Peyer's patch (tissue), 4 donors: ENCODE measurements around the gene GNG12. TPM values are rescaled to one million over a fixed set of nuclear protein-coding genes. Genes with fewer than 3 reads are reported as not detected.

ENCODE experiments used
- DNase-seq, 3 donors: peaks; one replicate each; pipeline ENCODE4 v3.0.0-alpha.2; 2017 to 2019
- H3K27ac ChIP-seq, 4 donors: fragments of 200-600 bp; sonication (generic); one replicate each; pipeline ENCODE4 v1.5.1; 2016 to 2019
- H3K27me3 ChIP-seq, 2 donors: fragments of 200-600 bp; sonication (generic); one replicate each; pipeline ENCODE4 v1.5.1; 2019
- H3K36me3 ChIP-seq, 3 donors: fragments of 200-600 bp; sonication (generic); one replicate each; pipeline ENCODE4 v1.5.1; 2016 to 2019
- H3K4me1 ChIP-seq, 4 donors: fragments of 200-600 bp; sonication (generic); one replicate each; pipeline ENCODE4 v1.5.1; 2016 to 2019
- H3K4me3 ChIP-seq, 4 donors: fragments of 200-600 bp; sonication (generic); 1 replicate in 3 of 4; 2 replicates in 1 of 4; pipeline ENCODE4 v1.5.1; 2016 to 2019; ENCODE audit warnings: mild to moderate bottlenecking in 1 of 4
- H3K9me3 ChIP-seq, 4 donors: fragments of 200-600 bp; sonication (generic); one replicate each; pipeline ENCODE4 v1.5.1; 2016 to 2019; ENCODE audit warnings: mild to moderate bottlenecking in 1 of 4
- POLR2A ChIP-seq, 2 donors: fragments of 450-650 bp; IDR thresholded peaks; one replicate each; pipeline ENCODE4 v1.5.1; 2017; ENCODE audit warnings: antibody characterized with exemption in 2 of 2, mild to moderate bottlenecking in 2 of 2, moderate library complexity in 2 of 2
- total RNA-seq, 4 donors: library from RNA; depleted of rRNA; stranded (reverse); fragments of >200 nt; gene quantifications; one replicate each; pipeline ENCODE4 v1.1.0, GENCODE V29; 2016
- TF ChIP-seq, protein P1 (sequence below), 6 experiments: fragments of 450-650 bp in 4 of 6; fragments of 200-600 bp in 2 of 6; sonication (generic) in 1 of 6; IDR thresholded peaks; one replicate each; pipeline ENCODE4 v1.5.1; 2017 to 2019; ENCODE audit warnings: antibody characterized with exemption in 6 of 6, mild to moderate bottlenecking in 3 of 6, moderate library complexity in 1 of 6

The GNG12 gene
- total RNA-seq, 4 donors from 2014 or later = 61.9 to 271 (median 165) TPM

GRCh38 chr1:67855961-67856360, 22.7 kb upstream of the GNG12 start:
- Histone ChIP-seq H3K4me1 (peaks cover 0 to 1% (median 0%) of the 10 kb centered on the region in 4 donors), H3K9me3 (no peaks in the 10 kb centered on the region), H3K27ac (no peak overlapping the region), H3K4me3 (no peak overlapping the region), H3K27me3 (no peaks in the 10 kb centered on the region), H3K36me3 (no peaks in the 10 kb centered on the region)
- TF ChIP-seq POLR2A (IDR thresholded peaks at IDR 0.05) = no peak
- TF ChIP-seq, protein P1, sequence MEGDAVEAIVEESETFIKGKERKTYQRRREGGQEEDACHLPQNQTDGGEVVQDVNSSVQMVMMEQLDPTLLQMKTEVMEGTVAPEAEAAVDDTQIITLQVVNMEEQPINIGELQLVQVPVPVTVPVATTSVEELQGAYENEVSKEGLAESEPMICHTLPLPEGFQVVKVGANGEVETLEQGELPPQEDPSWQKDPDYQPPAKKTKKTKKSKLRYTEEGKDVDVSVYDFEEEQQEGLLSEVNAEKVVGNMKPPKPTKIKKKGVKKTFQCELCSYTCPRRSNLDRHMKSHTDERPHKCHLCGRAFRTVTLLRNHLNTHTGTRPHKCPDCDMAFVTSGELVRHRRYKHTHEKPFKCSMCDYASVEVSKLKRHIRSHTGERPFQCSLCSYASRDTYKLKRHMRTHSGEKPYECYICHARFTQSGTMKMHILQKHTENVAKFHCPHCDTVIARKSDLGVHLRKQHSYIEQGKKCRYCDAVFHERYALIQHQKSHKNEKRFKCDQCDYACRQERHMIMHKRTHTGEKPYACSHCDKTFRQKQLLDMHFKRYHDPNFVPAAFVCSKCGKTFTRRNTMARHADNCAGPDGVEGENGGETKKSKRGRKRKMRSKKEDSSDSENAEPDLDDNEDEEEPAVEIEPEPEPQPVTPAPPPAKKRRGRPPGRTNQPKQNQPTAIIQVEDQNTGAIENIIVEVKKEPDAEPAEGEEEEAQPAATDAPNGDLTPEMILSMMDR (IDR thresholded peaks at IDR 0.05) = no peak
- DNase-seq = no peak

DNA sequence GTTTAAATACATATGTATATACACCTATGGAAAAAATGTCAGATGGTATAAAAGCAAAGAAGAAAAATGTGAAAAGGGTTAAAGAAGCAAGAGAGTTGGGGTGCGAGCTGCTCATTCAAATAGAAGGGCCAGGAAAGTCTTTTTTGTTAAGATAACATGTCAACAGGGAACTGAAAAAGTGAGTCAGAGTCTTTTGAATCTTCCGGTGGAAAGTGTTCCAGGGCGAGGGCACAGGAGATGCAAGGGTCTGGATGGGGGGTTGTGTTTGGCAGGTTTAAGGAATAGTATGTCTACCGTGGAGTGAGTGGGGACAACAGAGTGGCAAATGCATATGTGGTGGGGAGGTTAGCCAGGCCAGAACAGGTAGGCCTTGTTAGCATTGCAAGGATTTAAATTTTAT, 22.2 kb upstream of the GNG12 start:
- no peak for DNase-seq
- Histone ChIP-seq H3K4me3 (no peak overlapping the region), H3K27ac (no peak overlapping the region), H3K9me3 (no peaks in the 10 kb centered on the region), H3K27me3 (no peaks in the 10 kb centered on the region), H3K36me3 (no peaks in the 10 kb centered on the region), H3K4me1 (peaks cover 0 to 7% (median 0%) of the 10 kb centered on the region in 4 donors)
- no peak for TF ChIP-seq POLR2A (IDR thresholded peaks at IDR 0.05)
- TF ChIP-seq, protein P1 (IDR thresholded peaks at IDR 0.05) = no peak

DNA sequence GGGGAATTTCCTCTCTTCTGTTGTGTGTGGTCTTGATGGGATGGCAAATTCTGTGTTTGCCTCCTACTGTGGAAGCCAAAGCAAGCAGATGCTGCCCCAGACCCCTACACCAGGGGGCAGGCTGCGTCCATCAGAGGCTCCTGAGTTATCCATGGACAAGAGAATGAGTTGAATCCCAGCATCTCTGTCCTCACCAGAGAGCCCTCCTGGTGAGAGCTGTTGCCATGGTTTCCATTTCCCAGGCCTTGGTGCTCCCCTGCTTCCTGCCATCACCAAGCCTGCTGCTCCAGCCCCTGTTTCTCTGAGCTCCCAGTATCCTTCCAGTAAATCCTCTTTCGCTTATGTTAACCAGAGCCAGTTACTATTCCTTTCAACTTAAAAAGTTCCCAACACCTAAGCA, 20.4 kb upstream of the GNG12 start:
- H3K4me3 ChIP-seq = no peak overlapping the region
- TF ChIP-seq, protein P1 (IDR thresholded peaks at IDR 0.05) = peak in 5 of 6 experiments; percentile 3 to 71 (median 61)
- no peak for TF ChIP-seq POLR2A (IDR thresholded peaks at IDR 0.05)
- peak in 2 of 3 donors; percentile 62 to 70 for DNase-seq
- no peaks in the 10 kb centered on the region for H3K36me3 ChIP-seq
- H3K27me3 ChIP-seq = no peaks in the 10 kb centered on the region
- H3K27ac ChIP-seq = no peak overlapping the region
- no peaks in the 10 kb centered on the region for H3K9me3 ChIP-seq
- peaks cover 0 to 10% (median 0%) of the 10 kb centered on the region in 4 donors for H3K4me1 ChIP-seq

- H3K27me3 ChIP-seq = no peaks in the 10 kb centered on the region
- TF ChIP-seq, protein P1 (IDR thresholded peaks at IDR 0.05) = no peak
- TF ChIP-seq POLR2A (IDR thresholded peaks at IDR 0.05) = no peak
These were observed 18.5 kb upstream of the GNG12 start for GRCh38 chr1:67851800-67852199.

GRCh38 chr1:67850611-67851075, 17.4 kb upstream of the GNG12 start:
- TF ChIP-seq POLR2A (IDR thresholded peaks at IDR 0.05) = no peak
- TF ChIP-seq, protein P1 (IDR thresholded peaks at IDR 0.05) = no peak
- H3K4me3 ChIP-seq = no peak overlapping the region
- H3K36me3 ChIP-seq = no peaks in the 10 kb centered on the region
- DNase-seq = peak; percentile 19 to 91 (median 87)
- no peaks in the 10 kb centered on the region for H3K27me3 ChIP-seq
- peak overlapping the region in 2 of 4 donors; percentile 56 to 68 for H3K27ac ChIP-seq
- H3K4me1 ChIP-seq = peaks cover 0 to 10% (median 0%) of the 10 kb centered on the region in 4 donors
- no peaks in the 10 kb centered on the region for H3K9me3 ChIP-seq

More at GRCh38 chr1:67851800-67852199, 18.5 kb upstream of the GNG12 start:
- peaks cover 0 to 10% (median 0%) of the 10 kb centered on the region in 4 donors for H3K4me1 ChIP-seq
- H3K27ac ChIP-seq = no peak overlapping the region
- H3K4me3 ChIP-seq = no peak overlapping the region
- DNase-seq = no peak
- H3K36me3 ChIP-seq = no peaks in the 10 kb centered on the region
- no peaks in the 10 kb centered on the region for H3K9me3 ChIP-seq
